Measurements from ENCODE around the gene NAALADL2.

GRCh38 chr3:175005193-175005592 lies 146.1 kb downstream of the NAALADL2 start:
- no peak for TF ChIP-seq CTCF (IDR thresholded peaks at IDR 0.05; ENCODE audit: poor library complexity)
- TF ChIP-seq EZH2 (IDR thresholded peaks at IDR 0.05; ENCODE audit: borderline replicate concordance) = no peak

Measured in hepatocyte (in vitro differentiated cells).